Liver (tissue), 9 donors: ENCODE measurements around the gene PHF2. TPM values are rescaled to one million over a fixed set of nuclear protein-coding genes. Genes with fewer than 3 reads are reported as not detected.

Experiments used
- DNase-seq: peaks from one replicate; pipeline ENCODE4 v3.0.0-alpha.2; 2017; ENCODE audit warnings: low spot score
- H3K27ac ChIP-seq, 2 donors: one replicate each; pipeline ENCODE4 v1.7.0; 2013; ENCODE audit warnings: inconsistent platforms in 2 of 2, low read length in 2 of 2, control low read depth in 1 of 2, low read depth in 1 of 2, mild to moderate bottlenecking in 1 of 2
- H3K27me3 ChIP-seq, 4 donors: one replicate each; pipeline versions ENCODE4 v1.6.1 to v1.7.0; 2013; ENCODE audit warnings: low read length in 3 of 4, inconsistent platforms in 1 of 4, mild to moderate bottlenecking in 1 of 4, moderate library complexity in 1 of 4; ENCODE audit not compliant: control insufficient read depth in 4 of 4, insufficient read depth in 4 of 4
- H3K36me3 ChIP-seq, 4 donors: one replicate each; pipeline versions ENCODE4 v1.6.1 to v1.7.0; 2013; ENCODE audit warnings: low read length in 3 of 4, mild to moderate bottlenecking in 3 of 4, low read depth in 1 of 4, moderate library complexity in 1 of 4; ENCODE audit not compliant: control insufficient read depth in 4 of 4, insufficient read depth in 3 of 4
- H3K4me1 ChIP-seq, 4 donors: one replicate each; pipeline versions ENCODE4 v1.6.1 to v1.7.0; 2013; ENCODE audit warnings: low read length in 3 of 4, mild to moderate bottlenecking in 3 of 4, moderate library complexity in 1 of 4; ENCODE audit not compliant: control insufficient read depth in 4 of 4, insufficient read depth in 4 of 4
- H3K4me3 ChIP-seq, 3 donors: one replicate each; pipeline versions ENCODE4 v1.6.1 to v1.7.0; 2013; ENCODE audit warnings: low read length in 3 of 3, control low read depth in 1 of 3, low read depth in 1 of 3, mild to moderate bottlenecking in 1 of 3
- H3K9ac ChIP-seq, 2 donors: one replicate each; pipeline ENCODE4 v1.7.0; 2013; ENCODE audit warnings: low read length in 2 of 2, mild to moderate bottlenecking in 2 of 2, moderate library complexity in 2 of 2, control low read depth in 1 of 2, low read depth in 1 of 2
- H3K9me3 ChIP-seq, 4 donors: one replicate each; pipeline versions ENCODE4 v1.6.1 to v1.7.0; 2013; ENCODE audit warnings: low read length in 3 of 4; ENCODE audit not compliant: control insufficient read depth in 4 of 4
- CTCF ChIP-seq: fragments of 150-350 bp; IDR thresholded peaks from 2 replicates; pipeline ENCODE4 v1.5.1; 2017; ENCODE audit warnings: improper control_type of control experiment, low read depth, low read length; ENCODE audit not compliant: missing input control
- EGR1 ChIP-seq, 2 donors: IDR thresholded peaks; 2 replicates each; pipeline ENCODE4 v1.6.1; 2016 to 2018; ENCODE audit warnings: antibody characterized with exemption in 2 of 2, low read depth in 2 of 2
- FOXA1 ChIP-seq: IDR thresholded peaks from 2 replicates; pipeline ENCODE4 v1.6.1; 2016; ENCODE audit warnings: antibody characterized with exemption
- FOXA2 ChIP-seq: IDR thresholded peaks from 2 replicates; pipeline ENCODE4 v1.6.1; 2016; ENCODE audit warnings: antibody characterized with exemption
- GABPA ChIP-seq, 2 donors: IDR thresholded peaks in 1 of 2; conservative IDR thresholded peaks in 1 of 2; 2 replicates each; pipeline ENCODE4 v1.6.1; 2016; ENCODE audit warnings: antibody characterized with exemption in 2 of 2, mild to moderate bottlenecking in 1 of 2, moderate library complexity in 1 of 2
- HNF4A ChIP-seq, 2 donors: conservative IDR thresholded peaks; 2 replicates each; pipeline ENCODE4 v1.6.1; 2016; ENCODE audit warnings: antibody characterized with exemption in 2 of 2, mild to moderate bottlenecking in 2 of 2
- HNF4G ChIP-seq: IDR thresholded peaks from 2 replicates; pipeline ENCODE4 v1.6.1; 2016; ENCODE audit warnings: antibody characterized with exemption
- JUND ChIP-seq, 2 donors: IDR thresholded peaks; 2 replicates each; pipeline ENCODE4 v1.6.1; 2016; ENCODE audit warnings: antibody characterized with exemption in 2 of 2
- NR2F2 ChIP-seq: IDR thresholded peaks from 2 replicates; pipeline ENCODE4 v1.6.1; 2016; ENCODE audit warnings: antibody characterized with exemption
- RAD21 ChIP-seq, 2 donors: IDR thresholded peaks; 2 replicates each; pipeline ENCODE4 v1.6.1; 2016; ENCODE audit warnings: antibody characterized with exemption in 2 of 2, mild to moderate bottlenecking in 2 of 2
- SP1 ChIP-seq: IDR thresholded peaks from 2 replicates; pipeline ENCODE4 v1.6.1; 2018; ENCODE audit warnings: antibody characterized with exemption, mild to moderate bottlenecking
- TAF1 ChIP-seq: conservative IDR thresholded peaks from 2 replicates; pipeline ENCODE4 v1.6.1; 2016; ENCODE audit warnings: antibody characterized with exemption, mild to moderate bottlenecking
- YY1 ChIP-seq: IDR thresholded peaks from 2 replicates; pipeline ENCODE4 v1.6.1; 2016; ENCODE audit warnings: antibody characterized with exemption, mild to moderate bottlenecking
- WGBS: extraction: QIAGEN DNeasy Blood & Tissue Kit; methylation state at CpG from one replicate; pipeline ENCODE4 v1.1.7; 2013; 5-methylcytosine and 5-hydroxymethylcytosine counted together
- polyA plus RNA-seq, 2 donors: library from polyadenylated mRNA; stranded (reverse) in 1 of 2; unstranded in 1 of 2; fragments of 200-250 nt in 1 of 2; fragments of >200 nt in 1 of 2; fragmentation: Nextera tagmentation in 1 of 2; extraction: Ambion mirVana in 1 of 2; gene quantifications; one replicate each; pipeline versions ENCODE4 v1.2.1 to v1.2.3, GENCODE V29; 2013 to 2015
- total RNA-seq, 2 donors: library from RNA; depleted of rRNA; stranded (reverse); fragments of >200 nt; gene quantifications; one replicate each; pipeline ENCODE4 v1.2.3, GENCODE V29; 2014
- TF ChIP-seq, protein P1 (sequence below): IDR thresholded peaks from 2 replicates; pipeline ENCODE4 v1.6.1; 2016; ENCODE audit warnings: antibody characterized with exemption
- TF ChIP-seq, protein P2 (sequence below): IDR thresholded peaks from 2 replicates; pipeline ENCODE4 v1.6.1; 2016; ENCODE audit warnings: antibody characterized with exemption, mild to moderate bottlenecking
- donor health status: healthy.
- donor health status: healthy.
- donor health status: healthy.
- donor health status: healthy.
- donor health status: healthy.

The PHF2 gene
- total and polyA plus RNA-seq, 4 donors: 2.3 to 8.6 (median 6.7) TPM

- H3K27me3 ChIP-seq: no peaks in the 10 kb centered on the region
- no peak for DNase-seq
- WGBS: 97% methylated on average over 16 of the region's 16 CpGs
Observed at GRCh38 chr9:93656426-93657239, 80.2 kb downstream of the PHF2 start.

GRCh38 chr9:93657331-93658111 is 81.1 kb downstream of the PHF2 start:
- Histone ChIP-seq H3K36me3 (peaks cover 2 to 62% (median 9%) of the 10 kb centered on the region in 4 donors), H3K27me3 (no peaks in the 10 kb centered on the region), H3K4me1 (no peaks in the 10 kb centered on the region), H3K27ac (no peak overlapping the region), H3K9ac (no peak overlapping the region), H3K9me3 (no peaks in the 10 kb centered on the region), H3K4me3 (no peak overlapping the region)
- 97% methylated on average over 8 of the region's 8 CpGs for WGBS
- no peak for DNase-seq
- TF ChIP-seq GABPA (IDR thresholded peaks at IDR 0.05 in 1 of 2, conservative IDR thresholded peaks at IDR 0.05 in 1 of 2) (no peak), NR2F2 (no peak), TAF1 (no peak), YY1 (no peak), FOXA1 (no peak), RAD21 (IDR thresholded peaks at IDR 0.05) (no peak), HNF4A (conservative IDR thresholded peaks at IDR 0.05) (no peak), HNF4G (no peak), EGR1 (IDR thresholded peaks at IDR 0.05; ENCODE audit: low read depth in 2 of 2) (no peak), FOXA2 (no peak), CTCF (no peak)
- TF ChIP-seq, protein P1, sequence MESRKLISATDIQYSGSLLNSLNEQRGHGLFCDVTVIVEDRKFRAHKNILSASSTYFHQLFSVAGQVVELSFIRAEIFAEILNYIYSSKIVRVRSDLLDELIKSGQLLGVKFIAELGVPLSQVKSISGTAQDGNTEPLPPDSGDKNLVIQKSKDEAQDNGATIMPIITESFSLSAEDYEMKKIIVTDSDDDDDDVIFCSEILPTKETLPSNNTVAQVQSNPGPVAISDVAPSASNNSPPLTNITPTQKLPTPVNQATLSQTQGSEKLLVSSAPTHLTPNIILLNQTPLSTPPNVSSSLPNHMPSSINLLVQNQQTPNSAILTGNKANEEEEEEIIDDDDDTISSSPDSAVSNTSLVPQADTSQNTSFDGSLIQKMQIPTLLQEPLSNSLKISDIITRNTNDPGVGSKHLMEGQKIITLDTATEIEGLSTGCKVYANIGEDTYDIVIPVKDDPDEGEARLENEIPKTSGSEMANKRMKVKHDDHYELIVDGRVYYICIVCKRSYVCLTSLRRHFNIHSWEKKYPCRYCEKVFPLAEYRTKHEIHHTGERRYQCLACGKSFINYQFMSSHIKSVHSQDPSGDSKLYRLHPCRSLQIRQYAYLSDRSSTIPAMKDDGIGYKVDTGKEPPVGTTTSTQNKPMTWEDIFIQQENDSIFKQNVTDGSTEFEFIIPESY: no peak
- TF ChIP-seq, protein P2, sequence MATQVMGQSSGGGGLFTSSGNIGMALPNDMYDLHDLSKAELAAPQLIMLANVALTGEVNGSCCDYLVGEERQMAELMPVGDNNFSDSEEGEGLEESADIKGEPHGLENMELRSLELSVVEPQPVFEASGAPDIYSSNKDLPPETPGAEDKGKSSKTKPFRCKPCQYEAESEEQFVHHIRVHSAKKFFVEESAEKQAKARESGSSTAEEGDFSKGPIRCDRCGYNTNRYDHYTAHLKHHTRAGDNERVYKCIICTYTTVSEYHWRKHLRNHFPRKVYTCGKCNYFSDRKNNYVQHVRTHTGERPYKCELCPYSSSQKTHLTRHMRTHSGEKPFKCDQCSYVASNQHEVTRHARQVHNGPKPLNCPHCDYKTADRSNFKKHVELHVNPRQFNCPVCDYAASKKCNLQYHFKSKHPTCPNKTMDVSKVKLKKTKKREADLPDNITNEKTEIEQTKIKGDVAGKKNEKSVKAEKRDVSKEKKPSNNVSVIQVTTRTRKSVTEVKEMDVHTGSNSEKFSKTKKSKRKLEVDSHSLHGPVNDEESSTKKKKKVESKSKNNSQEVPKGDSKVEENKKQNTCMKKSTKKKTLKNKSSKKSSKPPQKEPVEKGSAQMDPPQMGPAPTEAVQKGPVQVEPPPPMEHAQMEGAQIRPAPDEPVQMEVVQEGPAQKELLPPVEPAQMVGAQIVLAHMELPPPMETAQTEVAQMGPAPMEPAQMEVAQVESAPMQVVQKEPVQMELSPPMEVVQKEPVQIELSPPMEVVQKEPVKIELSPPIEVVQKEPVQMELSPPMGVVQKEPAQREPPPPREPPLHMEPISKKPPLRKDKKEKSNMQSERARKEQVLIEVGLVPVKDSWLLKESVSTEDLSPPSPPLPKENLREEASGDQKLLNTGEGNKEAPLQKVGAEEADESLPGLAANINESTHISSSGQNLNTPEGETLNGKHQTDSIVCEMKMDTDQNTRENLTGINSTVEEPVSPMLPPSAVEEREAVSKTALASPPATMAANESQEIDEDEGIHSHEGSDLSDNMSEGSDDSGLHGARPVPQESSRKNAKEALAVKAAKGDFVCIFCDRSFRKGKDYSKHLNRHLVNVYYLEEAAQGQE: no peak

More at GRCh38 chr9:93656426-93657239, 80.2 kb downstream of the PHF2 start:
- Histone ChIP-seq H3K36me3 (peaks cover 2 to 63% (median 8%) of the 10 kb centered on the region in 4 donors), H3K4me1 (no peaks in the 10 kb centered on the region), H3K9ac (no peak overlapping the region), H3K27ac (no peak overlapping the region), H3K4me3 (no peak overlapping the region), H3K9me3 (no peaks in the 10 kb centered on the region)
- TF ChIP-seq FOXA2 (no peak), SP1 (no peak), JUND (IDR thresholded peaks at IDR 0.05) (no peak)
